Adrenal gland (tissue), 12 donors: Measurements from ENCODE around the gene CSPG4. TPM values are rescaled to one million over a fixed set of nuclear protein-coding genes. Genes with fewer than 3 reads are reported as not detected.

Source experiments
- DNase-seq, 7 donors: peaks; one replicate each; pipeline ENCODE4 v3.0.0-alpha.2; 2019 to 2020
- H3K27ac ChIP-seq, 5 donors: fragments of 200-600 bp; sonication (generic) in 4 of 5; 1 replicate in 3 of 5; 2 replicates in 2 of 5; pipeline versions ENCODE4 v1.5.1 to v1.8.0; 2016 to 2020; ENCODE audit warnings: mild to moderate bottlenecking in 1 of 5
- H3K27me3 ChIP-seq: fragments of 200-600 bp; 2 replicates; pipeline ENCODE4 v1.8.0; 2021
- H3K36me3 ChIP-seq, 2 donors: fragments of 200-600 bp; replicated peaks in 1 of 2; 1 replicate in 1 of 2; 2 replicates in 1 of 2; pipeline versions ENCODE4 v1.5.1 to v1.8.0; 2018 to 2022
- H3K4me1 ChIP-seq, 2 donors: fragments of 200-600 bp; replicated peaks in 1 of 2; 1 replicate in 1 of 2; 2 replicates in 1 of 2; pipeline versions ENCODE4 v1.5.1 to v1.8.0; 2018 to 2021
- H3K4me3 ChIP-seq, 4 donors: fragments of 200-600 bp; sonication (generic) in 3 of 4; one replicate each; pipeline ENCODE4 v1.5.1; 2016 to 2018
- H3K9me3 ChIP-seq, 3 donors: fragments of 200-600 bp; sonication (generic) in 1 of 3; replicated peaks in 1 of 3; 1 replicate in 2 of 3; 2 replicates in 1 of 3; pipeline versions ENCODE4 v1.5.1 to v1.8.0; 2016 to 2021
- CTCF ChIP-seq, 6 experiments: fragments of 450-650 bp in 4 of 6; fragments of 200-600 bp in 2 of 6; sonication (generic) in 1 of 6; IDR thresholded peaks; 1 replicate in 5 of 6; 2 replicates in 1 of 6; pipeline versions ENCODE4 v1.5.1 to v1.8.0; 2016 to 2021; ENCODE audit warnings: antibody characterized with exemption in 6 of 6, mild to moderate bottlenecking in 2 of 6, moderate library complexity in 1 of 6
- POLR2A ChIP-seq, 2 donors: fragments of 450-650 bp; IDR thresholded peaks; one replicate each; pipeline ENCODE4 v1.6.1; 2017; ENCODE audit warnings: antibody characterized with exemption in 2 of 2, mild to moderate bottlenecking in 2 of 2, moderate library complexity in 1 of 2
- WGBS, 4 donors: extraction: QIAGEN DNeasy Blood & Tissue Kit in 2 of 4; methylation state at CpG; one replicate each; pipeline versions ENCODE4 v1.1.5 to v1.1.7; 2013 to 2017; 5-methylcytosine and 5-hydroxymethylcytosine counted together
- intact Hi-C, 2 donors: fragments of 100-400 bp; cut with DNase I; formaldehyde crosslinking; loops; one replicate each; pipeline versions ENCODE4 v1.14.1 to v1.15.0; 2022 to 2023
- polyA plus RNA-seq, 3 donors: library from polyadenylated mRNA; stranded (reverse); fragments of 200-250 nt in 2 of 3; fragments of 350-450 nt in 1 of 3; fragmentation: Illumina TruSeq in 1 of 3; extraction: RNeasy Lipid Tissue Mini Kit (QIAGEN cat#74804) in 1 of 3; gene quantifications; one replicate each; pipeline ENCODE4 v1.2.3, GENCODE V29; 2013 to 2014
- total RNA-seq, 9 donors: library from RNA; depleted of rRNA in 4 of 9; stranded (reverse); fragments of >200 nt in 4 of 9; fragments of 120-200 nt in 1 of 9; fragmentation: NEBNext Ultra II Directional in 1 of 9; extraction: Animal tissue kit (Norgen Biotek cat#: 25700) in 1 of 9; gene quantifications; one replicate each; pipeline versions ENCODE4 v1.1.0 to v1.2.4, GENCODE V29; 2013 to 2023
- donor health status: healthy with polysubstance abuse.
- donor health status: Bipolar disorder and iron deficiency.
- donor health status: DM: yes; HTN: yes; CAD: no.
- donor health status: DM: no; HTN: no; CAD: no.
- donor health status: DM: no; HTN: no; CAD: no.
- donor health status: DM: yes; HTN: yes; CAD: no.

CSPG4 gene
- total and polyA plus RNA-seq, 12 donors: 0.55 to 6.6 (median 2.8) TPM

- intact Hi-C loops: loop anchor here in 1 of 2 donors (10.0 kb wide), 1 partner anchor 97 kb away; no protein-coding TSS in a partner anchor
- peak overlapping the region in 1 of 5 donors; percentile 40 for H3K27ac ChIP-seq
- no peak for DNase-seq
These were observed 15.1 kb downstream of the CSPG4 start for GRCh38 chr15:75697523-75697922.

GRCh38 chr15:75696854-75697259 lies 15.8 kb downstream of the CSPG4 start:
- no peaks in the 10 kb centered on the region for H3K27me3 ChIP-seq
- H3K4me1 ChIP-seq: peaks cover 13 to 28% of the 10 kb centered on the region in 2 donors
- WGBS, 4 donors: 70 to 88% (median 85%) methylated on average over 6 to 11 of the region's 11 CpGs
- intact Hi-C loops: loop anchor here in 1 of 2 donors (10.0 kb wide), 1 partner anchor 98 kb away; no protein-coding TSS in a partner anchor
- H3K9me3 ChIP-seq: no peaks in the 10 kb centered on the region
- TF ChIP-seq CTCF (IDR thresholded peaks at IDR 0.05) (no peak), POLR2A (IDR thresholded peaks at IDR 0.05) (no peak)
- no peak overlapping the region for H3K4me3 ChIP-seq
- no peaks in the 10 kb centered on the region for H3K36me3 ChIP-seq
- peak overlapping the region in 1 of 5 donors; percentile 29 for H3K27ac ChIP-seq
- no peak for DNase-seq

More at GRCh38 chr15:75697523-75697922, 15.1 kb downstream of the CSPG4 start:
- Histone ChIP-seq H3K4me3 (no peak overlapping the region), H3K4me1 (peaks cover 13 to 34% of the 10 kb centered on the region in 2 donors), H3K9me3 (no peaks in the 10 kb centered on the region), H3K27me3 (no peaks in the 10 kb centered on the region), H3K36me3 (no peaks in the 10 kb centered on the region)
- no peak for TF ChIP-seq POLR2A (IDR thresholded peaks at IDR 0.05)
- no peak for TF ChIP-seq CTCF (IDR thresholded peaks at IDR 0.05)
- WGBS, 4 donors: 62 to 91% (median 83%) methylated on average over 2 to 7 of the region's 7 CpGs

- Histone ChIP-seq H3K4me1 (peaks cover 13 to 28% of the 10 kb centered on the region in 2 donors), H3K4me3 (no peak overlapping the region), H3K27ac (no peak overlapping the region), H3K36me3 (no peaks in the 10 kb centered on the region), H3K9me3 (no peaks in the 10 kb centered on the region), H3K27me3 (no peaks in the 10 kb centered on the region)
- TF ChIP-seq POLR2A (IDR thresholded peaks at IDR 0.05): no peak
- no peak for TF ChIP-seq CTCF (IDR thresholded peaks at IDR 0.05)
- DNase-seq: no peak
- WGBS, 4 donors: 74 to 89% (median 83%) methylated on average over 9 to 14 of the region's 14 CpGs
- intact Hi-C loops: loop anchor here in 1 of 2 donors (10.0 kb wide), 1 partner anchor 98 kb away; no protein-coding TSS in a partner anchor
These were observed 16.3 kb downstream of the CSPG4 start for GRCh38 chr15:75696311-75696720.

- Histone ChIP-seq H3K4me3 (no peak overlapping the region), H3K27me3 (no peaks in the 10 kb centered on the region), H3K36me3 (no peaks in the 10 kb centered on the region), H3K9me3 (no peaks in the 10 kb centered on the region), H3K27ac (no peak overlapping the region), H3K4me1 (peaks cover 13 to 28% of the 10 kb centered on the region in 2 donors)
- TF ChIP-seq POLR2A (IDR thresholded peaks at IDR 0.05) (no peak), CTCF (IDR thresholded peaks at IDR 0.05) (no peak)
- 68 to 78% (median 72%) methylated on average over 7 of the region's 7 CpGs for WGBS, 4 donors
- DNase-seq: peak in 1 of 7 donors; percentile 14
- intact Hi-C loops: loop anchor here in 1 of 2 donors (10.0 kb wide), 1 partner anchor 99 kb away; no protein-coding TSS in a partner anchor
These were observed 16.9 kb downstream of the CSPG4 start for GRCh38 chr15:75695634-75696310.
